ENCODE data around the gene PVALEF.

PVALEF gene

GRCh38 chr17:81136366-81136765, 28.9 kb upstream of the PVALEF start:
- no peak for TF ChIP-seq CTCF (IDR thresholded peaks at IDR 0.05; ENCODE audit: low read depth, low read length)
- DNase-seq (ENCODE audit: extremely low read depth, low read depth) = no peak

GRCh38 chr17:81137248-81137647, 28.1 kb upstream of the PVALEF start:
- DNase-seq (ENCODE audit: extremely low read depth, low read depth) = no peak
- no peak for TF ChIP-seq CTCF (IDR thresholded peaks at IDR 0.05; ENCODE audit: low read depth, low read length)

- DNase-seq (ENCODE audit: extremely low read depth, low read depth) = no peak
- no peak for TF ChIP-seq CTCF (IDR thresholded peaks at IDR 0.05; ENCODE audit: low read depth, low read length)
Measured at GRCh38 chr17:81138083-81138482, 27.2 kb upstream of the PVALEF start.

GRCh38 chr17:81138500-81138899, 26.8 kb upstream of the PVALEF start:
- no peak for DNase-seq (ENCODE audit: extremely low read depth, low read depth)
- no peak for TF ChIP-seq CTCF (IDR thresholded peaks at IDR 0.05; ENCODE audit: low read depth, low read length)

- no peak for DNase-seq (ENCODE audit: extremely low read depth, low read depth)
- TF ChIP-seq CTCF (IDR thresholded peaks at IDR 0.05; ENCODE audit: low read depth, low read length) = no peak
Measured at GRCh38 chr17:81139428-81139827, 25.9 kb upstream of the PVALEF start.

GRCh38 chr17:81140018-81140417, 25.3 kb upstream of the PVALEF start:
- no peak for DNase-seq (ENCODE audit: extremely low read depth, low read depth)
- TF ChIP-seq CTCF (IDR thresholded peaks at IDR 0.05; ENCODE audit: low read depth, low read length) = no peak

- no peak for DNase-seq (ENCODE audit: extremely low read depth, low read depth)
- TF ChIP-seq CTCF (IDR thresholded peaks at IDR 0.05; ENCODE audit: low read depth, low read length) = no peak
Measured at GRCh38 chr17:81140695-81141094, 24.6 kb upstream of the PVALEF start.
